PFSK-1 (cell line): ENCODE measurements around the gene TFEB. TPM values are rescaled to one million over a fixed set of nuclear protein-coding genes. Genes with fewer than 3 reads are reported as not detected.

Experiments
- FOXP2 ChIP-seq: optimal IDR thresholded peaks from 2 replicates; pipeline ENCODE3; 2011; ENCODE audit warnings: borderline replicate concordance, control low read depth, inconsistent platforms; ENCODE audit not compliant: insufficient read depth; ENCODE audit errors: extremely low read length, extremely low read depth
- POLR2AphosphoS5 ChIP-seq: IDR thresholded peaks from 2 replicates; pipeline ENCODE4 v1.6.1; 2012; ENCODE audit warnings: low read depth, mild to moderate bottlenecking, control low read depth, low read length, moderate library complexity
- REST ChIP-seq, 2 experiments: IDR thresholded peaks; 2 replicates each; pipeline versions ENCODE4 v1.6.1 to v1.8.0; 2011 to 2012; ENCODE audit warnings: low read depth in 2 of 2, low read length in 2 of 2, control low read depth in 1 of 2, inconsistent platforms in 1 of 2, mild to moderate bottlenecking in 1 of 2, moderate library complexity in 1 of 2; ENCODE audit not compliant: insufficient read depth in 1 of 2
- SIN3A ChIP-seq: IDR thresholded peaks from 2 replicates; pipeline ENCODE4 v1.6.1; 2012; ENCODE audit warnings: mild to moderate bottlenecking, low read length, moderate library complexity, borderline replicate concordance; ENCODE audit not compliant: insufficient read depth
- TAF1 ChIP-seq: IDR thresholded peaks from 2 replicates; pipeline ENCODE4 v1.6.1; 2012; ENCODE audit warnings: low read length, control low read depth, borderline replicate concordance; ENCODE audit not compliant: insufficient read depth
- polyA plus RNA-seq: library from polyadenylated mRNA; unstranded; fragments of >200 nt; gene quantifications from one replicate; pipeline ENCODE4 v1.2.1, GENCODE V29; 2012; ENCODE audit warnings: low read depth, missing spikeins; ENCODE audit not compliant: insufficient read length

The TFEB gene
- polyA plus RNA-seq, result 17.7 TPM

- peak; percentile 90 for TF ChIP-seq FOXP2
- peak; percentile 43; the same call in 1 of the 2 replicates for TF ChIP-seq SIN3A
- no peak for TF ChIP-seq TAF1
Observed at GRCh38 chr6:41735427-41736185, at the start of gene TFEB. Gene TFEB (minus strand): TSS chr6:41735608. CDS start chr6:41691213, 44,395 bp downstream.

- no peak for TF ChIP-seq REST (IDR thresholded peaks at IDR 0.05; ENCODE audit: insufficient read depth in 1 of 2, low read depth in 2 of 2, low read length in 2 of 2)
- no peak for TF ChIP-seq POLR2AphosphoS5
- TF ChIP-seq FOXP2, result no peak
- no peak for TF ChIP-seq SIN3A
- TF ChIP-seq TAF1, result no peak
Observed at GRCh38 chr6:41784581-41785171, 49.3 kb upstream of the TFEB start.

GRCh38 chr6:41783106-41783780 lies 47.8 kb upstream of the TFEB start:
- TF ChIP-seq FOXP2 (no peak), SIN3A (no peak), REST (IDR thresholded peaks at IDR 0.05; ENCODE audit: insufficient read depth in 1 of 2, low read depth in 2 of 2, low read length in 2 of 2) (no peak), TAF1 (no peak), POLR2AphosphoS5 (no peak)

GRCh38 chr6:41781366-41781730 lies 45.9 kb upstream of the TFEB start:
- TF ChIP-seq SIN3A, result no peak
- TF ChIP-seq POLR2AphosphoS5, result no peak
- TF ChIP-seq FOXP2, result no peak
- TF ChIP-seq REST (IDR thresholded peaks at IDR 0.05; ENCODE audit: insufficient read depth in 1 of 2, low read depth in 2 of 2, low read length in 2 of 2), result no peak
- TF ChIP-seq TAF1, result no peak

- TF ChIP-seq REST (IDR thresholded peaks at IDR 0.05; ENCODE audit: insufficient read depth in 1 of 2, low read depth in 2 of 2, low read length in 2 of 2) (no peak), SIN3A (no peak), FOXP2 (no peak), POLR2AphosphoS5 (no peak), TAF1 (no peak)
Observed at GRCh38 chr6:41780551-41781365, 45.4 kb upstream of the TFEB start, which contains the start of gene PRICKLE4. Gene PRICKLE4 (plus strand): TSS chr6:41780782. CDS start chr6:41783474, 2,692 bp downstream.
